NCI-H2227 (cell line): ENCODE results near the gene RARRES2.

Source experiments
- DNase-seq: peaks from one replicate; lab custom pipeline; 2025; ENCODE audit not compliant: unreplicated experiment; lab: John Stamatoyannopoulos, UW

The RARRES2 gene

GRCh38 chr7:150377196-150377595 is 35.8 kb upstream of the RARRES2 start:
- no peak for DNase-seq

GRCh38 chr7:150376560-150376959 is 35.1 kb upstream of the RARRES2 start:
- DNase-seq, result no peak

DNA sequence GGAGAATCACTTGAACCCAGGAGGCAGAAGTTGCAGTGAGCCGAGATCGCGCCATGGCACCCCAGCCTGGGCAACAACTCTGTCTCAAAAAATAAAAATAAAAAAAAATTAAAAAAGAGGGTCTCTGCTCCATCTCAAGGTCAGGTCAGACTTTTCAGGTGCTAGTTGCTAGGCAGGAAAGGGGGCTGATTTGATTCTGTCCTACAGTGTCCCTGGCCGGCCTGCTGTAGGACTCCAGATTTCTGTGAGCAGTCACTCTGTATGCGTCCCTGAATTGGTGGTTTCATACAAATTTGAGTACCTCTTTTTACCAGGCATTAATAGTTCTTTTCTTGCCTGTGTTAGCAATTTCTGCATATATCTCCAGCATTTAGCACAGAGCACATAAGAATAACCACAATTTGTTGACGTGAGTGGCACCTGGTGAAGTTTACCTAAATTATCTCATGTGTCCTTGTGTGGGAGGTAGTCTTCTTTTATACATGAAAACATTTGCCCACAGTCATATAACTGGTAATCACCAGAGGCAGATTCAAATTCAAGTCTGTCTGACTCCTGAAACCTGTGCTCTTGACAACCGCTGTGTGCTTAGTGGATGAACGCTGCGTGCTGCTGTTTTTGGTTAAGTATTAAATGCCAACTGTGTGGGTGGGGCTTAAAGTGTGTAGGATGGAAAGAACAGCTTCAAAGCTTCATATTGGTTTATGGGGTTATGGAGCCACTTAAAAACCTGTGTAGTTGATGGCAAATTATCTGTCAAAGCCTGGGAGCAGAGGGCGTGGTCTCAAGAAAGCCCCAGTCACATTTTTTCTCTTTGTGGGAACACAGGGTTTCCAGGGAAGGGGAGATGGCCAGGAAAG is 34.5 kb upstream of the RARRES2 start:
- DNase-seq, result no peak

- no peak for DNase-seq
Observed at GRCh38 chr7:150374472-150374871, 33.0 kb upstream of the RARRES2 start.

DNA sequence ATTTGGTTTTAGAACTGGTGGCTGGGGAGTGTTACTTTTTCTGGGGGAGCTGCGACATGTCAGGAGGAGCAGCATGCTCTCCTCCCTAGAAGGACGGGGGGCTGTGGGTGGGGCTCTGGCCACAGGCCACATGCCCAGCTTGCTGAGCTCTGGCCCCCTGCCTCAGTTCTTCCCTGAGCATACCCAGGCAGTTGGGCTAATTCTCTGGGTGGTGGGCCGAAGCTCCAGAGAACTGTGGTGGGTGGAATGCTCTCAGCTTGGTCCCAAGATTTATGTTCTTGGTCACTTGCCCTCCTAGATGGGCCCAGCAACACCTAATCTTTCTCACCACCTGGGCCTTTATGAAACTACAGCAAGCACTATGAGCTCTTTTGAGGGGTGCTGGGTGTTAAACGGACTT is 32.6 kb upstream of the RARRES2 start:
- no peak for DNase-seq

DNA sequence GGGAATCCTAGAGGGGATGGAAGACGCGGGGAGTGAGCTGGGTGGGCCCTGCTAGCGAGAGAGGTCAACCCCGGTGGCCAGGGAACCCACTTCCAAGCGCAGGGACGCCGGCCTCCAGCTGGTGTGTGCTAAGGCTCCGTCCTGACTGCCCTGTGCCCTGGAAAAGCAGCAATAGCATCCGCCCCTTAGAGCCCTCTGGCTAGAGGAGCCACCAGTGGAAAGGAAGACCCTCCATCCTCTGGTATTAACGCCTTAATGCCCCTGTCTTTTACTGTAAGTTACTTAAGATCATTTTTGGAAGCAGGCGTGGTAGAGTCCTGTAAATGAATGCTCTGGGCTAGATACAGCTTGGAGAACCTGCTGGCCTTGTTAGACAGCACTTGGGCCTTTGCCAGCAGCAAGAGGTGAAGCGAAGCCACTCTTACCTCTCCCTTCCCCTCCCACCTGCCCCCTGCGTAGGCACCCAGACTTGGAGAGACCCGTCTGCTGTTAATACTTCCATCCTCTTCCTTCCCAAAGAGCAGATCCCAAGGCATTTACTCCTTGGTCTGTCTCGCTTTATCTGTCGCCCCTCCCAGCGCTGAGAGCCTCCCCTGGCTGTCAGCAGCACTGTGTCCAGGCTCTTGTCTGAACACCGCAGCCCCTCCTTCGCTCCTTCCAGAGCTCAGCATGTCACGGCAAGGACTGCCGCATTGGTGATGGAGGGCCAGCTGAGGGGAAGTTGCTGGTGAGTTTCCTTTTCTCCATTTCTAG is 31.8 kb upstream of the RARRES2 start:
- DNase-seq, result no peak

GRCh38 chr7:150372271-150373048 is 31.0 kb upstream of the RARRES2 start:
- DNase-seq, result no peak

GRCh38 chr7:150371996-150372270 is 30.5 kb upstream of the RARRES2 start:
- DNase-seq, result no peak

DNA sequence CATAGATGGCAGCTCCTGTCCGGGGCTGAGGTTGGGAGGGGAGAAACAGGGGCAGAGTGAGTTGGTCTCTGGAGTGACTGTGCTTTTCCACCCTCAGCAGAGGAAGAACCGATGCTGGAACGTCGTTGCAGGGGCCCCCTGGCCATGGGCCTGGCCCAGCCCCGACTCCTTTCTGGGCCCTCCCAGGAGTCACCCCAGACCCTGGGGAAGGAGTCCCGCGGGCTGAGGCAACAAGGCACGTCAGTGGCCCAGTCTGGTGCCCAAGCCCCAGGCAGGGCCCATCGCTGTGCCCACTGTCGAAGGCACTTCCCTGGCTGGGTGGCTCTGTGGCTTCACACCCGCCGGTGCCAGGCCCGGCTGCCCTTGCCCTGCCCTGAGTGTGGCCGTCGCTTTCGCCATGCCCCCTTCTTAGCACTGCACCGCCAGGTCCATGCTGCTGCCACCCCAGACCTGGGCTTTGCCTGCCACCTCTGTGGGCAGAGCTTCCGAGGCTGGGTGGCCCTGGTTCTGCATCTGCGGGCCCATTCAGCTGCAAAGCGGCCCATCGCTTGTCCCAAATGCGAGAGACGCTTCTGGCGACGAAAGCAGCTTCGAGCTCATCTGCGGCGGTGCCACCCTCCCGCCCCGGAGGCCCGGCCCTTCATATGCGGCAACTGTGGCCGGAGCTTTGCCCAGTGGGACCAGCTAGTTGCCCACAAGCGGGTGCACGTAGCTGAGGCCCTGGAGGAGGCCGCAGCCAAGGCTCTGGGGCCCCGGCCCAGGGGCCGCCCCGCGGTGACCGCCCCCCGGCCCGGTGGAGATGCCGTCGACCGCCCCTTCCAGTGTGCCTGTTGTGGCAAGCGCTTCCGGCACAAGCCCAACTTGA is 29.9 kb upstream of the RARRES2 start:
- DNase-seq, result no peak

DNA sequence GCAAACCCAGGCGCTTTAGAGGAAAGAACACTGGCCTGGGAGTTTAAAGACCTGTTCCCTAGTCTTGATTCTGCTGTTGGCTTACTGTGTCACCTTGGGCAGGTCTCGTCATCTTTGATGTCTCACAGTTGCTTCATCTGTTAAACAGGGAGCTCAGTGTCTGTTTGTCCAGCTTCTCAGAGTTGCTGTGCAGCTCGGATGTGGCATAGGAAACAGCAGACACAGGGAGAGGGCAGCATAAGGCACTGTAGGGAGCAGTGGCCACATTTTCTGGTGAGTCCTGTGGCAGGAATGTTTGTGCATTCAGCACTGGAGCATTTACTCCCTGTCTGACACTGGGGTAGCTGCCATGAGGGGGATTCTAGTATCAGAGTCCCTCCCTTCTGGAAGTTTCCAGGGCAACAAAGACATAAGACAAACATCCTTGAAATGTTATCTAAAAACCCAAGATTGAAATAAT is 29.2 kb upstream of the RARRES2 start:
- no peak for DNase-seq

GRCh38 chr7:150369748-150370501 is 28.5 kb upstream of the RARRES2 start:
- DNase-seq, result no peak

GRCh38 chr7:150368884-150369747 is 27.7 kb upstream of the RARRES2 start:
- DNase-seq, result peak; percentile 66

- peak; percentile 93 for DNase-seq
Observed at GRCh38 chr7:150368096-150368883, 26.9 kb upstream of the RARRES2 start, which contains the start of gene REPIN1. REPIN1 (plus strand) TSS chr7:150368822; CDS start chr7:150369712, 890 bp downstream.

DNA sequence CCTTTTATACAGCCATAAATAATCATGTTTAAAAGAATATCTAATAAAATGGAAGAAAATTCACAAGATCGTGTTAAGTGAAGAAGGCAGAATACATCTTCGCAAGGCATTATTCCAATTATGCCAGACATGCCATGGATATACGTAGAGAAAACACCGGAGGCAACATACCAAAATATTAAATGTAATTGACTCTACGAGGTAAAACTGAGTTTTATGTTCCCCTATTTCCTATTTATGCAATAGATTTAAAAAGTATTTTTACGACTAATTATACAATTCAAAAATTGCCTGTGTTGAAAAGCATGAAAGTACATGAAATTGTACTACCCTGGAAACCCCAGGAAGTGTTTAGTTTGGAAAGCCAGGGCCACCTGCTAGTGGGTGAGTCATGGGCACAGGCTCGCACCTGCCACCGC is 26.3 kb upstream of the RARRES2 start:
- no peak for DNase-seq

- DNase-seq, result no peak
Observed at GRCh38 chr7:150365673-150366398, 24.4 kb upstream of the RARRES2 start.

DNA sequence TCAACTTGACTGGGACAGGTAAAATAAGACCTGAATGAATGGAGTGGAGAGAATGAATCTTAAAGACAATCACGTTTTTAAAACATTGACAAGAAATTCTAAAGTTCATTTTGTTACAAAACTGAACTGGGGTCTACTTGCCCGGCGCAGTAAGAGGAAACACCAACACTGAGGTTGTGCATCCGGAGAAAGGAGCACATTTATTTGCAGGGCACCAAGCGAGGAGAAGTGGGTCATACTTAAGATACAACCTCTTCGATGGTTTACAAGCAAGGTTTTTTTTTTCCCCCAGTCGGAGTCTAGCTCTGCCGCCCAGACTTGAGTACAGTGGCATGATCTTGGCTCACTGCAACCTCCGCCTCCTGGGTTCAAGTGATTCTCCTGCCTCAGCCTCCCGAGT is 23.8 kb upstream of the RARRES2 start:
- no peak for DNase-seq

- DNase-seq, result no peak
Observed at GRCh38 chr7:150363872-150364271, 22.4 kb upstream of the RARRES2 start.
